GM12875 (cell line): ENCODE data around the gene EPN1.

ENCODE experiments used
- H3K4me3 ChIP-seq: one replicate; pipeline ENCODE4 v1.5.1; 2011; ENCODE audit warnings: low read depth, low read length, control low read depth
- CTCF ChIP-seq: IDR thresholded peaks from 2 replicates; pipeline ENCODE4 v1.5.1; 2011; ENCODE audit warnings: low read depth, mild to moderate bottlenecking, control low read depth, inconsistent platforms, low read length, moderate library complexity, borderline replicate concordance; ENCODE audit not compliant: insufficient read depth

Gene EPN1

GRCh38 chr19:55675661-55676354, 782 bp downstream of the EPN1 start:
- no peak for TF ChIP-seq CTCF

GRCh38 chr19:55676383-55676782, 1.4 kb downstream of the EPN1 start:
- H3K4me3 ChIP-seq: peak overlapping the region; percentile 94
- no peak for TF ChIP-seq CTCF

More at GRCh38 chr19:55675661-55676354, 782 bp downstream of the EPN1 start:
- peak overlapping the region; percentile 94 for H3K4me3 ChIP-seq

- H3K4me3 ChIP-seq: peak overlapping the region; percentile 94
Measured at GRCh38 chr19:55676889-55677505, 2.0 kb downstream of the EPN1 start.

GRCh38 chr19:55677572-55678028, 2.6 kb downstream of the EPN1 start:
- peak overlapping the region; percentile 94 for H3K4me3 ChIP-seq
- no peak for TF ChIP-seq CTCF

More at GRCh38 chr19:55676889-55677505, 2.0 kb downstream of the EPN1 start:
- no peak for TF ChIP-seq CTCF

GRCh38 chr19:55678121-55678671, 3.2 kb downstream of the EPN1 start:
- peak; percentile 70 for TF ChIP-seq CTCF
- H3K4me3 ChIP-seq: peak overlapping the region; percentile 94

GRCh38 chr19:55679343-55680257, 4.6 kb downstream of the EPN1 start:
- no peak overlapping the region for H3K4me3 ChIP-seq
- no peak for TF ChIP-seq CTCF
